ENCODE measurements around the gene SMCHD1. TPM values are rescaled to one million over a fixed set of nuclear protein-coding genes. Genes with fewer than 3 reads are reported as not detected.
"Not testable (repeated sequence)": the region's sequence is repeated elsewhere in the genome, so short reads cannot be mapped to it uniquely, and the experiment has no call there.

SMCHD1 gene
- total and polyA plus RNA-seq, 2 experiments from 2014 or later: 7.7 to 39.0 TPM

GRCh38 chr18:2662288-2662687, 6.8 kb downstream of the SMCHD1 start:
- H3K4me1 Mint-ChIP-seq; H3K4me1 ChIP-seq (ENCODE audit: insufficient read depth); H3K4me3 Mint-ChIP-seq; H3K9me2 ChIP-seq (ENCODE audit: insufficient read depth); DNase-seq (ENCODE audit: low spot score); H3K9me3 Mint-ChIP-seq; H3K36me3 ChIP-seq (ENCODE audit: insufficient read depth); ATAC-seq; H3K4me2 ChIP-seq; H3K27ac Mint-ChIP-seq; H2AFZ ChIP-seq; H3K27me3 Mint-ChIP-seq (ENCODE audit: insufficient read depth, low read depth, poor library complexity); H3K4me3 ChIP-seq; H3F3A ChIP-seq (replicated peaks; ENCODE audit: low read depth); H3K27ac ChIP-seq (ENCODE audit: low read depth): not testable (repeated sequence)
- Histone ChIP-seq H3K79me2 (replicated peaks; ENCODE audit: insufficient read depth) (peaks cover 82% of the 10 kb centered on the region), H3K27me3 (ENCODE audit: insufficient read depth) (peaks cover 12% of the 10 kb centered on the region), H4K20me1 (replicated peaks; ENCODE audit: insufficient read depth) (peaks cover 34% of the 10 kb centered on the region)
- H3K36me3 Mint-ChIP-seq (ENCODE audit: low read depth): peaks cover 16% of the 10 kb centered on the region

DNA sequence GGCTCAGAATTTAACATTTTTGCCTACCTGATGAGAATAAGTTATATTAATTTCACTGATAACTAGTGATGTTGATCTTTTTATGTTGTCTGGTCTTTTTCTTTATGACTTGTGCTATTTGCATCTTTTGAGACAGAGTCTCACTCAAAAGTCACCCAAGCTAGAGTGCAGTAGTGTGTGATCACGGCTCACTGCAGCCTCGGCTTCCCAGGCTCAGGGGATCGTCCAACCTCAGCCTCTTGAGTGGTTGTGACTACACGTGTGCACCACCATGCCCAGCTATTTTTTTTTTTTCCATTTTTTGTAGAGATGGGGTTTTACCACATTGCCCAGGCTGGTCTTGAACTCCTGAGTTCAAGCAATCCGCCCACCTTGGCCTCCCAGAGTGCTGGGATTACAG, 7.5 kb downstream of the SMCHD1 start:
- H3K4me2 ChIP-seq: no peak overlapping the region
- no peak overlapping the region for H2AFZ ChIP-seq
- H3K9me2 ChIP-seq (ENCODE audit: insufficient read depth): no peaks in the 10 kb centered on the region
- H3K9me3 Mint-ChIP-seq: no peaks in the 10 kb centered on the region
- no peaks in the 10 kb centered on the region for H3K27me3 Mint-ChIP-seq (ENCODE audit: insufficient read depth, low read depth, poor library complexity)
- peaks cover 11% of the 10 kb centered on the region; the same call in 1 of the 2 replicates for H3K36me3 ChIP-seq (ENCODE audit: insufficient read depth)
- no peak overlapping the region for H3K27ac Mint-ChIP-seq
- no peak for DNase-seq (ENCODE audit: low spot score)
- no peaks in the 10 kb centered on the region for H3K4me1 ChIP-seq (ENCODE audit: insufficient read depth)
- no peak overlapping the region for H3K4me3 Mint-ChIP-seq
- H3K4me3 ChIP-seq: no peak overlapping the region
- no peaks in the 10 kb centered on the region for H3K4me1 Mint-ChIP-seq
- no peaks in the 10 kb centered on the region for H3F3A ChIP-seq (replicated peaks; ENCODE audit: low read depth)
- H3K36me3 Mint-ChIP-seq (ENCODE audit: low read depth): peaks cover 18% of the 10 kb centered on the region
- peaks cover 75% of the 10 kb centered on the region for H3K79me2 ChIP-seq (replicated peaks; ENCODE audit: insufficient read depth)
- H3K27me3 ChIP-seq (ENCODE audit: insufficient read depth): 0 out of 2 replicates have a peak, but pooled peaks cover 5% of the 10 kb centered on the region
- H4K20me1 ChIP-seq (replicated peaks; ENCODE audit: insufficient read depth): peaks cover 27% of the 10 kb centered on the region
- ATAC-seq: no peak
- no peak overlapping the region for H3K27ac ChIP-seq (ENCODE audit: low read depth)
- TF ChIP-seq EZH2 (IDR thresholded peaks at IDR 0.05; ENCODE audit: low read depth, unreplicated experiment) (no peak), STAT1 (IDR thresholded peaks at IDR 0.05; ENCODE audit: unreplicated experiment) (no peak), ZNF331 (CRISPR knock-in tag; IDR thresholded peaks at IDR 0.05; ENCODE audit: low read depth) (no peak), ETS1 (IDR thresholded peaks at IDR 0.05) (no peak), ZNF114 (CRISPR knock-in tag; IDR thresholded peaks at IDR 0.05) (no peak), NANOG (IDR thresholded peaks at IDR 0.05; ENCODE audit: borderline replicate concordance) (no peak), JUNB (IDR thresholded peaks at IDR 0.05; ENCODE audit: unreplicated experiment) (no peak), EZH2phosphoT487 (IDR thresholded peaks at IDR 0.05; ENCODE audit: unreplicated experiment) (no peak)
- TF ChIP-seq, protein P1, sequence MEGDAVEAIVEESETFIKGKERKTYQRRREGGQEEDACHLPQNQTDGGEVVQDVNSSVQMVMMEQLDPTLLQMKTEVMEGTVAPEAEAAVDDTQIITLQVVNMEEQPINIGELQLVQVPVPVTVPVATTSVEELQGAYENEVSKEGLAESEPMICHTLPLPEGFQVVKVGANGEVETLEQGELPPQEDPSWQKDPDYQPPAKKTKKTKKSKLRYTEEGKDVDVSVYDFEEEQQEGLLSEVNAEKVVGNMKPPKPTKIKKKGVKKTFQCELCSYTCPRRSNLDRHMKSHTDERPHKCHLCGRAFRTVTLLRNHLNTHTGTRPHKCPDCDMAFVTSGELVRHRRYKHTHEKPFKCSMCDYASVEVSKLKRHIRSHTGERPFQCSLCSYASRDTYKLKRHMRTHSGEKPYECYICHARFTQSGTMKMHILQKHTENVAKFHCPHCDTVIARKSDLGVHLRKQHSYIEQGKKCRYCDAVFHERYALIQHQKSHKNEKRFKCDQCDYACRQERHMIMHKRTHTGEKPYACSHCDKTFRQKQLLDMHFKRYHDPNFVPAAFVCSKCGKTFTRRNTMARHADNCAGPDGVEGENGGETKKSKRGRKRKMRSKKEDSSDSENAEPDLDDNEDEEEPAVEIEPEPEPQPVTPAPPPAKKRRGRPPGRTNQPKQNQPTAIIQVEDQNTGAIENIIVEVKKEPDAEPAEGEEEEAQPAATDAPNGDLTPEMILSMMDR (conservative IDR thresholded peaks at IDR 0.05; ENCODE audit: low read depth in 2 of 2): no peak
- TF ChIP-seq, protein P2, sequence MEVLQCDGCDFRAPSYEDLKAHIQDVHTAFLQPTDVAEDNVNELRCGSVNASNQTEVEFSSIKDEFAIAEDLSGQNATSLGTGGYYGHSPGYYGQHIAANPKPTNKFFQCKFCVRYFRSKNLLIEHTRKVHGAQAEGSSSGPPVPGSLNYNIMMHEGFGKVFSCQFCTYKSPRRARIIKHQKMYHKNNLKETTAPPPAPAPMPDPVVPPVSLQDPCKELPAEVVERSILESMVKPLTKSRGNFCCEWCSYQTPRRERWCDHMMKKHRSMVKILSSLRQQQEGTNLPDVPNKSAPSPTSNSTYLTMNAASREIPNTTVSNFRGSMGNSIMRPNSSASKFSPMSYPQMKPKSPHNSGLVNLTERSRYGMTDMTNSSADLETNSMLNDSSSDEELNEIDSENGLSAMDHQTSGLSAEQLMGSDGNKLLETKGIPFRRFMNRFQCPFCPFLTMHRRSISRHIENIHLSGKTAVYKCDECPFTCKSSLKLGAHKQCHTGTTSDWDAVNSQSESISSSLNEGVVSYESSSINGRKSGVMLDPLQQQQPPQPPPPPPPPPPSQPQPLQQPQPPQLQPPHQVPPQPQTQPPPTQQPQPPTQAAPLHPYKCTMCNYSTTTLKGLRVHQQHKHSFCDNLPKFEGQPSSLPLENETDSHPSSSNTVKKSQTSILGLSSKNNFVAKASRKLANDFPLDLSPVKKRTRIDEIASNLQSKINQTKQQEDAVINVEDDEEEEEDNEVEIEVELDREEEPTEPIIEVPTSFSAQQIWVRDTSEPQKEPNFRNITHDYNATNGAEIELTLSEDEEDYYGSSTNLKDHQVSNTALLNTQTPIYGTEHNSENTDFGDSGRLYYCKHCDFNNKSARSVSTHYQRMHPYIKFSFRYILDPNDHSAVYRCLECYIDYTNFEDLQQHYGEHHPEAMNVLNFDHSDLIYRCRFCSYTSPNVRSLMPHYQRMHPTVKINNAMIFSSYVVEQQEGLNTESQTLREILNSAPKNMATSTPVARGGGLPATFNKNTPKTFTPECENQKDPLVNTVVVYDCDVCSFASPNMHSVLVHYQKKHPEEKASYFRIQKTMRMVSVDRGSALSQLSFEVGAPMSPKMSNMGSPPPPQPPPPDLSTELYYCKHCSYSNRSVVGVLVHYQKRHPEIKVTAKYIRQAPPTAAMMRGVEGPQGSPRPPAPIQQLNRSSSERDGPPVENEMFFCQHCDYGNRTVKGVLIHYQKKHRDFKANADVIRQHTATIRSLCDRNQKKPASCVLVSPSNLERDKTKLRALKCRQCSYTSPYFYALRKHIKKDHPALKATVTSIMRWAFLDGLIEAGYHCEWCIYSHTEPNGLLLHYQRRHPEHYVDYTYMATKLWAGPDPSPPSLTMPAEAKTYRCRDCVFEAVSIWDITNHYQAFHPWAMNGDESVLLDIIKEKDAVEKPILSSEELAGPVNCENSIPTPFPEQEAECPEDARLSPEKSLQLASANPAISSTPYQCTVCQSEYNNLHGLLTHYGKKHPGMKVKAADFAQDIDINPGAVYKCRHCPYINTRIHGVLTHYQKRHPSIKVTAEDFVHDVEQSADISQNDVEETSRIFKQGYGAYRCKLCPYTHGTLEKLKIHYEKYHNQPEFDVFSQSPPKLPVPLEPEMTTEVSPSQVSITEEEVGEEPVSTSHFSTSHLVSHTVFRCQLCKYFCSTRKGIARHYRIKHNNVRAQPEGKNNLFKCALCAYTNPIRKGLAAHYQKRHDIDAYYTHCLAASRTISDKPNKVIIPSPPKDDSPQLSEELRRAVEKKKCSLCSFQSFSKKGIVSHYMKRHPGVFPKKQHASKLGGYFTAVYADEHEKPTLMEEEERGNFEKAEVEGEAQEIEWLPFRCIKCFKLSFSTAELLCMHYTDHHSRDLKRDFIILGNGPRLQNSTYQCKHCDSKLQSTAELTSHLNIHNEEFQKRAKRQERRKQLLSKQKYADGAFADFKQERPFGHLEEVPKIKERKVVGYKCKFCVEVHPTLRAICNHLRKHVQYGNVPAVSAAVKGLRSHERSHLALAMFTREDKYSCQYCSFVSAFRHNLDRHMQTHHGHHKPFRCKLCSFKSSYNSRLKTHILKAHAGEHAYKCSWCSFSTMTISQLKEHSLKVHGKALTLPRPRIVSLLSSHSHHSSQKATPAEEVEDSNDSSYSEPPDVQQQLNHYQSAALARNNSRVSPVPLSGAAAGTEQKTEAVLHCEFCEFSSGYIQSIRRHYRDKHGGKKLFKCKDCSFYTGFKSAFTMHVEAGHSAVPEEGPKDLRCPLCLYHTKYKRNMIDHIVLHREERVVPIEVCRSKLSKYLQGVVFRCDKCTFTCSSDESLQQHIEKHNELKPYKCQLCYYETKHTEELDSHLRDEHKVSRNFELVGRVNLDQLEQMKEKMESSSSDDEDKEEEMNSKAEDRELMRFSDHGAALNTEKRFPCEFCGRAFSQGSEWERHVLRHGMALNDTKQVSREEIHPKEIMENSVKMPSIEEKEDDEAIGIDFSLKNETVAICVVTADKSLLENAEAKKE (CRISPR knock-in tag; IDR thresholded peaks at IDR 0.05): no peak
